Right lobe of liver (tissue), 4 donors: ENCODE measurements around the gene ADAP2.

Experiments
- POLR2A ChIP-seq: fragments of 450-650 bp; IDR thresholded peaks from one replicate; pipeline ENCODE4 v1.6.1; 2017; ENCODE audit warnings: antibody characterized with exemption, mild to moderate bottlenecking
- TF ChIP-seq, protein P1 (sequence below), 4 donors: fragments of 200-600 bp in 3 of 4; fragments of 450-650 bp in 1 of 4; IDR thresholded peaks; one replicate each; pipeline versions ENCODE4 v1.5.1 to v1.8.0; 2016 to 2022; ENCODE audit warnings: antibody characterized with exemption in 4 of 4, mild to moderate bottlenecking in 2 of 4
- donor health status: DM: no; HTN: no; CAD: no.
- donor health status: DM: no; HTN: no; CAD: no.
- donor health status: DM: no; HTN: yes; CAD: no.

DNA sequence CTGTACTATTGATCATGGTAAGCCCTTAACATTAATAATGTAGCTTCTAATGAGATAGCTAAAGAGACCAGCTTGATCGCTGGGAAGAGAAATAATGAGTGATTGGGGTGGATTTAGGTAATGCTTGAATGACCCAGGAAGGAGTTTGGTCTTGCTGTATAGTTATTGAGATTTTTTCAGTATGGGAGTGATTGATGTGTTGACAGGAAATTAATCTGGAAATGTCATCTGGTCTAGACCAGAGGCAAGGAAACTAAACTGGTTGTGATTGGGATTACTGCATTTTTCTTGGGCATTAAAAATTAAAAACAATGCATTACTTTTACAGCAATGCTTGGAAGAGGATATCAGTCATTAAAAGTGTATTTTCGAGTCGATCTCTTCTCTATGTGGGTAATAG, 27.5 kb upstream of the ADAP2 start:
- TF ChIP-seq, protein P1, sequence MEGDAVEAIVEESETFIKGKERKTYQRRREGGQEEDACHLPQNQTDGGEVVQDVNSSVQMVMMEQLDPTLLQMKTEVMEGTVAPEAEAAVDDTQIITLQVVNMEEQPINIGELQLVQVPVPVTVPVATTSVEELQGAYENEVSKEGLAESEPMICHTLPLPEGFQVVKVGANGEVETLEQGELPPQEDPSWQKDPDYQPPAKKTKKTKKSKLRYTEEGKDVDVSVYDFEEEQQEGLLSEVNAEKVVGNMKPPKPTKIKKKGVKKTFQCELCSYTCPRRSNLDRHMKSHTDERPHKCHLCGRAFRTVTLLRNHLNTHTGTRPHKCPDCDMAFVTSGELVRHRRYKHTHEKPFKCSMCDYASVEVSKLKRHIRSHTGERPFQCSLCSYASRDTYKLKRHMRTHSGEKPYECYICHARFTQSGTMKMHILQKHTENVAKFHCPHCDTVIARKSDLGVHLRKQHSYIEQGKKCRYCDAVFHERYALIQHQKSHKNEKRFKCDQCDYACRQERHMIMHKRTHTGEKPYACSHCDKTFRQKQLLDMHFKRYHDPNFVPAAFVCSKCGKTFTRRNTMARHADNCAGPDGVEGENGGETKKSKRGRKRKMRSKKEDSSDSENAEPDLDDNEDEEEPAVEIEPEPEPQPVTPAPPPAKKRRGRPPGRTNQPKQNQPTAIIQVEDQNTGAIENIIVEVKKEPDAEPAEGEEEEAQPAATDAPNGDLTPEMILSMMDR (IDR thresholded peaks at IDR 0.05), result no peak
- TF ChIP-seq POLR2A, result no peak
